HG03575 (cell line): ENCODE data around the gene UNC79.
"Not testable (repeated sequence)": the region's sequence is repeated elsewhere in the genome, so short reads cannot be mapped to it uniquely, and the experiment has no call there.

Source experiments
- ATAC-seq: cut with Tn5 transposase; IDR thresholded peaks from one replicate; pipeline ENCODE4 v1.9.1; 2021; ENCODE audit not compliant: unreplicated experiment, insufficient number of reproducible peaks, low FRiP score; ENCODE audit errors: extremely low read depth

Gene UNC79

DNA sequence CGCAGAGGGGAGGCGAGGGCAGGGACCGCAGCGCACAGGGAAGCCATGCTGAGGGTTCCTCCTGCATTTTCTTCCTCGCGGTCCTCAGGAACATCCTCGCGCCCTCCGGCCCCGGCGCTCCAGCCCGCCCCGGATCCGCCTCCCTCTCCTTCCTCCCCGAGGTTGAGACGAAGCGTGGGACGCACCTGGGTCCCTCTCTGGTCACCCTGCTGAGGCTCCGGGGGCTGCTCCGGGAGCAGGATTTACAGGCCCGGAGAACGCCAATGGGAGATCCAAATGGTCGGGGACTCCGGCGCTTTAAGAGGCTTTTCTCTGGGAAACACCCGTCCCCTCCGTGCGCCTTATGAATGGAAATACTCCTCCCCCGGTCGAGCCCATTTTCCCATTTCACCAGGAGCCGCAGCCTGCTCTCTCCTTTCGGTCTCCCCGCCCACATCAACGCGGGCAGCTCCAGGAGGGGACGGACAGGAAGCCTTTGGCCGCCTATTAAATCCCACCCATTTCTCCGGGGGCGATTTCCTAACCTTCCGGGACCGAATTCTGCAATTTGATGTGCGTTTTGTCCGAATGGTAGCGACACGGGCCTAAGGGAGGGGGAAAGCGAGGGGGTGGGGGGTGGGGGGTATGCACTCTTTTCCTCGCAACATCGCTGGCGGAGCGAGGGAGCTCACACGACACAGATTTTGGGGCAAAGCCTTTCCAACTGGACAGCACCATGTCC lies at the start of gene UNC79:
TSS of gene UNC79 (plus strand) at position 625 of the 721 bp plus-strand sequence. CDS start at position 716, 91 bp downstream.
- no peak for ATAC-seq

DNA sequence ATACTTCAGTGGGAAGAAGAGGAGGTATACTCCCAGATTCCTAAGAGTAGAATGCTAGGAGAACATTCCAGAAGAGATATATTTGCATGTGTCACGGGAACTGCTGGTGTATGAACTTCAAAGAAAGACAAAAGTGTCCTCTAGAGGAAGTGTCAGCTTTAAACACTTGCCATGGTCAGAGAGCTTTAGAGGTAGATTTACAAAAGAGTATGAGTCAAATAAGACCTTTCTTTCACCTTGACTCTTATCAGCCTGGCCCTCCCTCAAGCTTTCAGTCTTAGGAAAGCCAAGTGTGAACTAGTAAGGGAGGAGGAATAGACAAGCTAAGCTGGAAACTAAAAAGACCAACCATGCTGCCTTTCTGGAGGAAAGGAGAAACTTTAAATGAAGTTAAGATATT lies 49.1 kb upstream of the UNC79 start:
- no peak for ATAC-seq

DNA sequence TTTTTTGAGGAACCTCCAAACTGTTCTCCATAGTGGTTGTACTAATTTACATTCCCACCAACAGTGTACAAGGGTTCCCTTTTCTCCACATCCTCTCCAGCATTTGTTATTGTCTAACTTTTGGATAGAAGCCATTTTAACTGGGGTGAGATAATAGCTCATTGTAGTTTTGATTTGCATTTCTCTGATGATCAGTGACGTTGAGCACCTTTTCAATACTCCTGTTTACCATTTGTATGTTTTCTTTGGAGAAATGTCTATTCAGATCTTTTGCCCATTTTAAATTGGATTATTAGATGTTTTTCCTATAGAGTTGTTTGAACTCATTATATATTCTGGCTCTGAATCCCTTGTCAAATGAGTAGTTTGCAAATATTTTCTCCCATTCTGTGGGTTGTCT lies 46.5 kb upstream of the UNC79 start:
- ATAC-seq: not testable (repeated sequence)

DNA sequence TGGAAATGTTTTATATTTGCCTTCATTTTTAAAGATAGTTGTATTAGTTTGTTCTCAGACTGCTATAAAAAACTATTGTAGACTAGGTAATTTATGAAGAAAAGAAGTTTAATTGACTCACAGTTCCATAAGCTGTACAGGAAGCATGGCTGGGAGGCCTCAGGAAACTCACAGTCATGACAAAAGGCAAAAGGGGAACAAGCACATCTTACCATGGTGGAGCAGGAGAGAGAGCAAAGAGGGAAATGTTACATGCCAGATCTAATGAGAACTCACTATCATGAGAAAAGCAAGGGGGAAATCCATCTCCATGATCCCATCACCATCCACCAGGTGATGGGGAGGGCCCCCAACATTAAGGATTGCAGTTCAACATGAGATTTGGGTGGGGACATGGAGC lies 35.5 kb upstream of the UNC79 start:
- ATAC-seq: no peak

DNA sequence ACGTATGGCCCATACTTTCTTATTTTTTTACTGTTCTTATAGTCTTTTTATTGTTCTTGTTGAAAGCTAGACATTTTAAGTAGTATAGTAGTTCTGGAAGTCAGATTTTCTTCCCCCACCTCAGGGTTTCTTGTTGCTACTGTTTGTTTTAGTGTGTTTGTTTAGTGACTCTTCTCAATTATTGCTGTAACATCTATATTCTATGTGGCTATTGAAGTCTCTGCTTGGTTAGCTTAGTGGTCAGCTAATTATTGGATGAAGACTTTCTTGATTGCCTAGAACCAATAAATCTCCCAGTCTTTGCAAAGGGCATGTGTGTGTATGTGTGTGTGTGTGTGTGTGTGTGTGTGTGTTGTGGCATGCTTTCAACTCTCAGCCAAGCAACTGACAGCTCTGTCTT lies 34.3 kb upstream of the UNC79 start:
- ATAC-seq: no peak

DNA sequence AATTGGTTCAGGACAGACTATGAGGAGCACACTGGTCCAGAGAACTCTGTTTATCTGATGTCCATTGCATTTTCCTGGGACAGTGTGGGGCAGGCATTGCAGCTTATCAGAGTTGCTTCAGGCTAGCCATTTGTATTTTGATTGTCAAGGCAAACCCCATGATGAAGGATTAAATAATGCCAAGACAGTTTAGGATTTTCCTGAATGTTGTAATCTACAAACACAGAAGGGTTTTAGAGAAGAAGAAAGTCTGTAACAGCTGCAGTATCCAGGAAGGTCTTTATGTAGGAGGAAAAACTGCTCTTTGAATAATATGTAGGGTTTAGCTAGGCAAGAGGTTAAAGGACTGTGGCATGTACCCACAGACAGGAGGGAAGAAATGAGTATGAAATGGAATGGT lies 32.2 kb upstream of the UNC79 start:
- ATAC-seq: no peak

DNA sequence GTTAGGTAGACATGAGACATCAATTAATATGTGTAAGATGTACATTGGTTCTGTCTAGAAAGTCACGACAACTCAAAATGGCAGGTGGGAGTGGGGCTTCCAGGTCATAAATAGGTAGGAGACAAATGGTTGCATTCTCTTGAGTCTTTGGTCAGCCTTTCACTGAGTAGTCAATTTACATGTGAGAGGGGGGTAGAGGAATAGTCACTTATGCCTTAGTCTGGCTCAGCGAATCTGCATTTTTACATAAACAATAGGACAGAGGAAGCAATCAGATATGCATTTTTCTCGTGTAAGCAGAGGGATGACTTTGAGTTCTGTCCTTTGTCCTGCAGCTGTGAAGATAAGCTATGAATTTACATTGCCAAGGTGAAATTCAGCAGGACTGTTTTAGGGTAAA lies 27.8 kb upstream of the UNC79 start:
- no peak for ATAC-seq

DNA sequence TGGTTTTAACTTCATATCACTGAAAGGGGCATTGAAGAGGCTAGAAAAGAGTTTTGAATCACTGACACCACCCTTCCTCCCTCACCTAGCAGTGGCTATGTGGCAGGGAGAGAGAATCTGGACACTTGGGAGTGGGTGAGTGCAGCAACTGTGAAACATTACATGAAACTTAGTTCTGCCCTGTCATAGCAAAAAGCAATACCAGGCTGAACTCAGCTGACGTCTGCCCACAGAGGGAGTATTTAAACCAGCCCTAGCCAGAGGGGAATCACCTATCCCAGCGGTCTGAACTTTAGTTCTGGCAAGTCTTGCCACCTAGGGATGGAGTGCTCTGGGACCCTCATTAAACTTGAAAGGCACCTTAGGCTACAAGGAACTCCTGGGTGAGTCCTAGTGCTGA lies 20.7 kb upstream of the UNC79 start:
- no peak for ATAC-seq

DNA sequence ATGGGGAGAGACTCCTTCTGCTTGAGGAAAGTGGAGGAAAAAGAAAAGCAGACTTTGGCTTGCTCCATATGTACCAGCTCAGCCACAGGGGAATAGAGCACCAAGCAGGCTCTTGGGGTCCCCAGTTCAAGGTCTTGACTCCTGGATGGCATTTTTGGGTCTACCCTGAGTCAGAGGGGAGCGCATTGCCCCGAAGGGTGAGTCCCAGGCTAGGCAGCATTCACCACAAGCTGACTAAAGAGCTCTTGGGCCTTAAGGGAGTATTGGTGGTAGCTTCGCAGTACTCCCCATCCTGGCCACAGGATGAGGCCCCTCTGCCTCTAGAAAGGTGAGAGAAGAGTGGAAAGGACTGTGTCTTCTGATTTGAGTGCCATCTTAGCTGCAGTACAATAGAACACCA lies 19.8 kb upstream of the UNC79 start:
- ATAC-seq: no peak

DNA sequence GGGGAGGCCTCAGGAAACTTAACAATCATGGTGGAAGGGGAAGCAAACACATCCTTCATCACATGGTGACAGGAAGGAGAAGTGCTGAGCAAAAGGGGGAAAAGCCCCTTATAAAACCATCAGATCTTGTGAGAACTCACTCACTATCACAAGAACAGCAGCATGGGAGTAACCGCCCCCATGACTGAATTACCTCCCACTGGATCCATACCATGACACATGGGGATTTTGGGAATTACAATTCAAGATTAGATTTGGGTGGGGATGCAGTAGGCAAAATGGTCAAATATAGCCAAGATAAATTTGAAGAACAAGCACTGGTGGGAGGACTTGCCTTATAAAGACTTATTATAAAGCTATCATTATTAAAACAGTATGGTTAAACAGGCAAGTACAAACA lies 5.6 kb upstream of the UNC79 start:
- not testable (repeated sequence) for ATAC-seq

DNA sequence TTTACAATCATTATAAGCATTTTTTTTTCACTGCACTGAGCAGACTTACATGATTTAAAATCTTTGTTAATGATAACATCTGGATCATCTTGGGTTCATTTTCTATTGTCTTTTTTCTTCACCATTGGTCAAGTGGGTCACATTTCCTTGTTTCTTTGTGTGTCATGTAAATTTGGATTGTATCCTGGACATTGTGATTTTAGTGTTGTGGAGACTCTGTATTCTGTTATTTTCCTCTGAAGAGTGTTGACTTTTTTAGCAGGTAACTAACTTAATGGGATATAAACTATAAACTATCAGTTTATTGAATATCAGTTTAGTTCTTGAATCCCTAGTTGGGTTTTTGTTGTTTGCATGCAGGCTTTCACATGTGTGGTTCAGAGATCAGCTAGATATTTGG lies 4.0 kb upstream of the UNC79 start:
- no peak for ATAC-seq

DNA sequence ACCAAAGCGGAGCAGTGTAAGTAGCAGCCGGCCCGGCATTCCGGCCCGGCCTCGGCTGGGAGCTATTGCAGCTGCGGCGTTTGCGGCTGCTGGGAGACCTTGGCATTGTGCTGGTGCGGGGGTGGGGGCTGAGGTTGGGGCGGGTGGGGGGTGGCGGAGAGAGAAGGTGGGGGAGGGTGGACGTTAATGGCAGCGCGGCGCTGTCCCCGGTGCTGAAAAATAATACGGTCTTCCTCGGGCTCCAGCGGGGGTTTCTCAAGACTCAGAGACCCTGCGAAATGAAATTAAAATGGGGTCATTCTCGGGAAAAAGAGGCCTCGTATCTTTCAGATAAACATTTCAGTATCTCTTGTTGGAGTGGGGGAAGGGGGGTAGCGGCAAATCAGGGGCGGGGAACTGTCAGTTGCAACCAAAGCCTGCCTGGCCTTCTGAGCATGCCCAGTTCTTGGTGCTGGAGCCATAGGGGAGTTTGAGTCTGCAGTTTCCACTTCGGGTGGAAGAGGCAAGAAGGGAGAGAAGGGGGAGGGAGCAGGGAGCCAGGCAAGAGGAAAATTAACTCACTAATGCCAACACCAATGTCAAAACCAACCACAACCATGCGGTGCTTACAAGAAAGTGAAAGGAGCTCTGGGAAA lies 414 bp downstream of the UNC79 start:
- no peak for ATAC-seq

DNA sequence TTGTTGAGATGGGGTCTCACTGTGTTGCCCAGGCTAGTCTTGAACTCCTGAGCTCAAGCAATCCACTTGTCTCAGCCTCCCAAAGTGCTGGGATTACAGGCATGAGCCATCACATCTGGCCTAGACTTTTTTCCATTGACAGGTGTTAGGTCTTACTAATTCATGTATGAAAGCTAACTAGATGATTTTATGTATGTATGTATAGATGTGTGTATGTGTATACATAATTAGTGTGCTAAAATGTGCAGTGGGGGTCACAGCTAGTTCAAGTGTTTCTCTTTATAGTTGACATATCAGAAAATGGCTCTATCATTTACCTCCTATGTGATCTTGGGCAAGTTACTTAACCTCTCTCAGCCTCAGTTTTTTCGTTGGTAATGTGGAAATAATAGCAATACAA lies 23.5 kb downstream of the UNC79 start:
- ATAC-seq: no peak

DNA sequence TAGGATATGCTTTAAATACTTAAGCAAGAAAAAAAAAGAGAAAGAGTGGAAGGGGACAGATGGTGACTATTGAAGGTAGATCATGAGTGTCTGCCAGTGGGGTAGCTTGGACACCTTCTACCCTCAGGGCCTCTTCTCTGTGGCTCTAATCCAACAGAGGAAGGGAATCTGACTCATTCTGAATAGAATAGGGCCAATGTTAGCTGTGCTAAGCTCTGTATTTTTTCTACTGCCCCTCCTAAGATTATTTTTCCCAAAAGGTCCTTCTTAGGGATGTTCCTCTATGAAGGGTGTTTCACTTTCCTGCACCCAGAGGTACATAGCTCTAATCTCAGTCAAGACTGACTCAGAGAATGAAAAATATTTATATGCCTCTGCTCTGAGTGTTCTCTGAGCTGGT lies 25.6 kb downstream of the UNC79 start:
- no peak for ATAC-seq

DNA sequence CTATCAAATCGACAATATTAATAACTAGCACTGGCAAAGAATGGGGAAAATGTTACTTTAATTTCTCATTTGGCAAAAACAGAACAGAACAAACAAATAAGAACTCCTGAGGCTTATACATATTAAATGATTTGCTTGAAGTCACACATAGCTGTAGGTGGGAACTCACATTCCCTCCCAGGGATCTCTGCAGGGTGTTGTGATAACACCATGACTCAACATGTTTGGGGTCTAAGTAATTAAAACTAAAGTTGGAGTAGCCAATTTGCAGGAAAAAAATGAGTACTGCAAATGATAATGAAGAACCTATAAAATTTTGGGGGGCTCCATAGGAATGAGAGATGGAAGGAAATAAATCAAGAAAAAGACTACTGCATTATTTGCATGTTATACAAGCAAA lies 27.5 kb downstream of the UNC79 start:
- ATAC-seq: no peak

DNA sequence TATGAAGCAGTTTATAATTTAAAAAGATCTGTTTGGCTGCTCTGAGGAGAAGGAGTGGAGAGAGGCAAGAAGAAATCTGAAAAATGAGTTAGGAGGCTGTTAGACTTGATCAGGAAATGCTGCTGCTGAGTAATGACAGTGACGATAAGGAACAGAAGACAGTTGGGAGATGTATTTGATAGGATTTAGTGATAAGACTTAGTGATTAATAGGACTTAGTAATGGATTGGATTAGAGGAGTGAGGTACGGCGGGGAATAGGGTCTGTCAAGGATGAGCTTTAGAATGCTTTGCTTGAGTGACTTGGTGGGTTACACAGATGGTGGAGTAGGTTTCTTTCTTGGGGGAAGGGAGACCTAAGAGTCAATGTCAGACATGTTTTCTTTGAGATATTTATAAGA lies 31.7 kb downstream of the UNC79 start:
- no peak for ATAC-seq

DNA sequence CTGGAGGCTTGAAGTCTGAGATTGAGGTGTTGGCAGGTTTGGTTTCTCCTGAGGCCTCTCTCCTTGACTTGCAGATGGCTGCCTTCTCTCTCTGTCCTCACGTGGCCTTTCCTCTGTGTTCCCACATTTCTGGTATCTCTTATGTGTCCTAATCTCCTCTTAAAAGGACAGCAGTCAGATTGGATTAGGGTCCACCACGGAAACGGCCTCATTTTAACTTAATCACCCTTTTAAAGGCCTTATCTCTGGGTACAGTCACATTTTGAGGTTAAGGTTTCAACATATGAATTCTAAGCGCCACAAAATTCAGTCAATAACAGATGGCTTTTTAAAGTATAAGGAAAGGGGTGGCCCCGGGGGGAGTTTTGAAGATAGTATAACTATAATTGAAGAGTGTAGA lies 33.5 kb downstream of the UNC79 start:
- no peak for ATAC-seq

DNA sequence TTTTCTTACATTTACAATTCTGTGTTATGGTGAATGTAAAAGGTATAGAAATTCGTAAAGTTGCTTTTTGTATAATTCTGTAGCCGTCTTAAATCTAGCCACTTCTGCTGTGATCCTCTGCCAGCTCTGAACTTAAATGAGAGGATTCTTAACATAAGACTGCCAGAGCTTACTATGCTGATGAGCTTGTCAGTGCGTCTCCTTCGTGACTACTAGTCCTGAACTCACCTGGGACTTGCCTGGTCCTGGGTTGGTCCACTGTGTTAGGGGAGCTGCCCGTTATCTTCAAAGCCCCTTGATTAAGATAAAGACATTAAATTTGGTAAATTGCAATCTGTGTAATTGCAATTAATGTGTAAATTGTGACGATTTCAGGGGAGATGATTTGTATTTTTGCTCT lies 44.7 kb downstream of the UNC79 start:
- ATAC-seq: no peak

DNA sequence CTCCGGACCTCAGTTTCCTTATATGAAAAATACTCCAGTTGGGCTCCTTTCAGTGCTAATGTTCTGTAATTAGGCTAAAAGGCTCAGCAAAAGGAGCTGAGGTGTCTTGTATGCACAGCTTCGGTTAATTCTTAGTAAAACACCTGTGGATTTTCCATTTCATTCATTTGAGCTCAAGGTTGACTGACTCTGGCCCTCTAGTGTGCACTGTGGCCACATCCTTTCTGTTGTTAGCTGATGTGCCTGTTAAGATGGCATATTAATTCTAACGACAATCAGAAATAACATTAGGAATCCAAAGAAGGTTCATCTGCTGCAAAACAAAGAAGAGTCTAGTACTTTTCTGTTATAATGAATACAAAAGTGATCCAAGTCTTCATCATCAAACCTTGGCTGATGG lies 45.6 kb downstream of the UNC79 start:
- ATAC-seq: no peak

DNA sequence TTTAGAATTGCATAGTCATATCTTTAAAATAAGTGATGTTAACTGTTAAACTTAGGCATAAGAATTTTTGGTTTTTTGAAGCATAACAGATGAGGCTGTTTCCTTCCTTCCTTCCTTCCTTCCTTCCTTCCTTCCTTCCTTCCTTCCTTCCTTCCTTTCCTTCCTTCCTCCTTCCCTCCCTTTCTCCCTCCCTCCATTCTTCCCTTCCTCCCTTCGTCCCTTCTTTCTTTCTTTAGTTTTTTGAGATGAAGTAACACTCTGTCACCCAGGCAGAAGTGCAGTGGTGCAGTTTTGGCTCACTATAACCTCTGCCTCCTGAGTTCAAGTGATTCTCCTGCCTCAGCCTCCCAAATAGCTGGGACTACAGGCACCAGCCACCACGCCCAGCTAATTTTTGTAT lies 48.3 kb downstream of the UNC79 start:
- not testable (repeated sequence) for ATAC-seq

DNA sequence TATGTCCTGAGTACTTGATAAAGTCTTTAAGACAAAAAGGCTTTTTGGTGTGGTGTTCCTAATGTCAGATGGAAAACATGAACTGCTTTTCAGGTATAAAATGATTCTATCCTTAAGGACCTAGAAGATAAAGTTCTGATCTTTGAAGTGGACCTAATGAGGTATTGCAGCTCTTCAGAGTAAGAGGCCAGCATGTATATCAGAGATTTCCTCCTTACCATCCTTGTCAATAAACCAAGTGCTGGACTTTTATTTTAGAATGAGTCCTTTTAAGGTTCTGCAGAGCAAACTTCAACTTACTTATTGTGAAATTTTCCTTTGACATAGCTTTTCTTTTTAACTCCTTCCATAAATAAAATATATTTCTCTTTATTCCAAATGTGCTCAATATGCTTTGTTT lies 50.1 kb downstream of the UNC79 start:
- ATAC-seq: no peak
